K562 (cell line): Measurements from ENCODE around the gene PTPN12. TPM values are rescaled to one million over a fixed set of nuclear protein-coding genes. Genes with fewer than 3 reads are reported as not detected.

Experiments
- CREM ChIP-seq: IDR thresholded peaks from 2 replicates; pipeline ENCODE4 v1.6.1; 2014; ENCODE audit warnings: antibody characterized with exemption, low read depth
- CXXC5 ChIP-seq: fragments of 250-450 bp; sonication (Bioruptor Pico); IDR thresholded peaks from 2 replicates; pipeline ENCODE4 v1.8.0; 2022; ENCODE audit warnings: inconsistent platforms, mild to moderate bottlenecking, moderate library complexity
- DPF2 ChIP-seq: fragments of 450-650 bp; IDR thresholded peaks from 2 replicates; pipeline ENCODE4 v1.6.1; 2016
- ELF4 ChIP-seq: fragments of 450-650 bp; formaldehyde crosslinking; IDR thresholded peaks from 2 replicates; pipeline ENCODE4 v1.4.0; 2022; ENCODE audit warnings: missing genetic modification characterization
- FOS ChIP-seq: IDR thresholded peaks from 3 replicates; pipeline ENCODE4 v1.6.1; 2011; ENCODE audit not compliant: insufficient read length; ENCODE audit errors: extremely low read depth
- GATAD2A ChIP-seq: fragments of 450-650 bp; IDR thresholded peaks from 2 replicates; pipeline ENCODE4 v1.6.1; 2017
- ID3 ChIP-seq, 2 experiments: fragments of 250-450 bp in 1 of 2; fragments of 450-650 bp in 1 of 2; sonication (Bioruptor Pico) in 1 of 2; IDR thresholded peaks; 2 replicates each; pipeline versions ENCODE4 v1.6.1 to v1.8.0; 2016 to 2021; ENCODE audit warnings: mild to moderate bottlenecking in 2 of 2, moderate library complexity in 2 of 2, missing compliant biosample characterization in 1 of 2, missing genetic modification characterization in 1 of 2
- MEIS2 ChIP-seq: fragments of 450-650 bp; IDR thresholded peaks from 2 replicates; pipeline ENCODE4 v1.6.1; 2014; ENCODE audit warnings: mild to moderate bottlenecking; ENCODE audit not compliant: partially characterized antibody
- NCOA1 ChIP-seq: fragments of 450-650 bp; IDR thresholded peaks from 2 replicates; pipeline ENCODE4 v1.6.1; 2016; ENCODE audit warnings: low read depth
- NFXL1 ChIP-seq: fragments of 450-650 bp; formaldehyde crosslinking; IDR thresholded peaks from 2 replicates; pipeline ENCODE4 v1.4.0; 2021; ENCODE audit warnings: mild to moderate bottlenecking
- NFYB ChIP-seq: IDR thresholded peaks from 2 replicates; pipeline ENCODE4 v1.6.1; 2011; ENCODE audit warnings: mild to moderate bottlenecking, moderate library complexity; ENCODE audit not compliant: insufficient read length; ENCODE audit errors: extremely low read depth
- PML ChIP-seq: IDR thresholded peaks from 2 replicates; pipeline ENCODE4 v1.6.1; 2012; ENCODE audit warnings: low read length, inconsistent platforms
- POLR2H ChIP-seq: IDR thresholded peaks from 2 replicates; pipeline ENCODE4 v1.6.1; 2016; ENCODE audit warnings: missing genetic modification characterization, low read depth, mild to moderate bottlenecking, control low read depth, missing compliant biosample characterization, moderate library complexity
- SIN3A ChIP-seq, 2 experiments: fragments of 150-350 bp in 1 of 2; IDR thresholded peaks; 2 replicates each; pipeline ENCODE4 v1.6.1; 2011 to 2016; ENCODE audit warnings: borderline replicate concordance in 2 of 2, low read depth in 2 of 2, low read length in 2 of 2, mild to moderate bottlenecking in 2 of 2, moderate library complexity in 2 of 2; ENCODE audit not compliant: control insufficient read depth in 1 of 2
- SMARCA4 ChIP-seq: fragments of 450-650 bp; IDR thresholded peaks from 2 replicates; pipeline ENCODE4 v1.6.1; 2016
- TFAM ChIP-seq: fragments of 250-450 bp; sonication (Bioruptor Pico); conservative IDR thresholded peaks from 2 replicates; pipeline ENCODE4 v1.5.0; 2021; ENCODE audit warnings: mild to moderate bottlenecking, moderate library complexity
- TGIF2 ChIP-seq: sonication (generic); formaldehyde crosslinking; IDR thresholded peaks from 2 replicates; pipeline ENCODE4 v1.8.1; 2022; ENCODE audit warnings: mild to moderate bottlenecking, missing genetic modification reagents, moderate library complexity
- ZC3H4 ChIP-seq: sonication (generic); formaldehyde crosslinking; IDR thresholded peaks from 2 replicates; pipeline ENCODE4 v1.9.0; 2021; ENCODE audit warnings: missing genetic modification reagents, borderline replicate concordance
- ZFPM2 ChIP-seq: fragments of 250-450 bp; sonication (Bioruptor Pico); IDR thresholded peaks from 2 replicates; pipeline ENCODE4 v1.5.1; 2022; ENCODE audit warnings: mild to moderate bottlenecking
- ZNF253 ChIP-seq: fragments of 250-450 bp; sonication (Bioruptor Pico); conservative IDR thresholded peaks from 2 replicates; pipeline ENCODE4 v1.6.1; 2021; ENCODE audit warnings: mild to moderate bottlenecking
- ZNF436 ChIP-seq: fragments of 250-450, 450-650 bp; sonication (Bioruptor Pico); formaldehyde crosslinking; IDR thresholded peaks from 2 replicates; pipeline ENCODE4 v1.7.0; 2020; ENCODE audit warnings: mild to moderate bottlenecking
- ZNF79 ChIP-seq: fragments of 250-450 bp; sonication (Bioruptor Pico); IDR thresholded peaks from 2 replicates; pipeline ENCODE4 v1.4.0; 2020; ENCODE audit warnings: low read depth, mild to moderate bottlenecking, moderate library complexity
- polyA plus RNA-seq, 8 experiments: library from polyadenylated mRNA; depleted of rRNA in 4 of 8; stranded (reverse) in 5 of 8; unstranded in 3 of 8; fragments of >200 nt; fragmentation: Nextera tagmentation in 2 of 8; fragmentation: Illumina TruSeq in 1 of 8; extraction: Ambion mirVana in 2 of 8; extraction: Trizol in 1 of 8; gene quantifications; 2 replicates each; pipeline versions ENCODE4 v1.2.1 to v1.2.3, GENCODE V29; 2011 to 2014; ENCODE audit warnings: inconsistent platforms in 1 of 8, missing spikeins in 1 of 8
- total RNA-seq, 7 experiments: library from RNA; depleted of rRNA in 6 of 7; stranded (reverse); fragments of >200 nt in 6 of 7; fragmentation: Illumina TruSeq in 2 of 7; extraction: Trizol in 2 of 7; gene quantifications; 2 replicates each; pipeline versions ENCODE4 v1.2.1 to v1.2.3, GENCODE V29; 2011 to 2021; ENCODE audit warnings: low replicate concordance in 1 of 7
- TF ChIP-seq, protein P1 (sequence below): fragments of 250-450 bp; sonication (Bioruptor Pico); IDR thresholded peaks from 2 replicates; pipeline ENCODE4 v1.8.0; 2021; ENCODE audit warnings: borderline replicate concordance, mild to moderate bottlenecking, moderate library complexity; ENCODE audit not compliant: poor library complexity, severe bottlenecking
- TF ChIP-seq, protein P2 (sequence below): fragments of 450-650 bp; IDR thresholded peaks from 2 replicates; pipeline ENCODE4 v1.6.1; 2017; ENCODE audit warnings: antibody characterized with exemption, mild to moderate bottlenecking

The PTPN12 gene
- total and polyA plus RNA-seq, 9 of the 15 experiments (the other 6 are each of a cell fraction or from before 2014, with no cell fraction given): 15.3 to 79.8 (median 26.6) TPM

DNA sequence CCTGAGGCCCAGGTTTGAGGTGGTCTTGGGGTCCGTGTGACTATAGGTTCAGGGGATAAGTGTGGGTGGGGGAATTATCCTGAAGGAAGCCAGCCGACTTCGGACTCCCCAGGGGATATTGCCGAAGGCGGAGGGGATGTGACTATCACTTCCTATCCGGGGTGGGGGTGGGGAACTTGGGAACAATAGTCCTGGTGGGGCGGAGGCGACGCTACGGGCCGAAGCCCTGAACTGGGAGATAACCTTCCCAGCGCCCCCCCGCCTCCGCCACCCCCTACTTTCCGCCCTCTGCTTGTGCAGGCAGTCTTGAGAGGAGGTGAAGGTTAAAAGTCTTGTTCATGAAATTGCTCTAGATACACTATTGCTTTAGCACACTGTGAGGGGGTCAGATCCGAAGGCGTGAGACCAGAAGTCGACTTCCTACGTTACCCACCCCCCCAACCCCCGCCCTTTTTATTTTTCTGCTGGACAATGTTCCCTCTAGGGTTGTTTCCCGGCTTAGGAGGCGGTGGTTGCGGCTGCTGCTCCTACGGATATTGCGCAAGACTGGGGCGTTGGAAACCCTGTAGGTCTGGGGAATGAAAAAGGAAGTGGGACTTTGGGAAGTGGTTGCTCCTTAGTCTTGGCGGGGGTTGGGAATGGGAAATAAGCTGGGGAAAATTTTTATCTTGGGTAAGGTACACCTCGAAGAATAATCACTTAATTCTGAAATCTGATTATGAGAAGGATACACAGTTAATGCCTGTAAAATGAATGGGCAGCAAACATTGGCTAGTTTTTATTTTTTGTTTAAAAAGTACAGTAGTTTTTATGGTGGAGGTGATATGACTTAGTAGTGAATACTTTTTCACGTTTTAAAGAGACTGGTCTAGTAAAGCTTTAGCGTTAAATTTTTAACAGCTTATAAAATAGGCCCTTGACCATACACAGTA lies 1.5 kb downstream of the PTPN12 start (continued):
- no peak for TF ChIP-seq ZC3H4 (CRISPR knock-in tag)
- TF ChIP-seq CREM: peak; percentile 46; the same call in 1 of the 2 replicates
- TF ChIP-seq POLR2H (tag): peak; percentile 56; the same call in 1 of the 2 replicates
- TF ChIP-seq, protein P1, sequence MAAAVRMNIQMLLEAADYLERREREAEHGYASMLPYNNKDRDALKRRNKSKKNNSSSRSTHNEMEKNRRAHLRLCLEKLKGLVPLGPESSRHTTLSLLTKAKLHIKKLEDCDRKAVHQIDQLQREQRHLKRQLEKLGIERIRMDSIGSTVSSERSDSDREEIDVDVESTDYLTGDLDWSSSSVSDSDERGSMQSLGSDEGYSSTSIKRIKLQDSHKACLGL (CRISPR knock-in tag): no peak
- no peak for TF ChIP-seq NCOA1
- TF ChIP-seq, protein P2, sequence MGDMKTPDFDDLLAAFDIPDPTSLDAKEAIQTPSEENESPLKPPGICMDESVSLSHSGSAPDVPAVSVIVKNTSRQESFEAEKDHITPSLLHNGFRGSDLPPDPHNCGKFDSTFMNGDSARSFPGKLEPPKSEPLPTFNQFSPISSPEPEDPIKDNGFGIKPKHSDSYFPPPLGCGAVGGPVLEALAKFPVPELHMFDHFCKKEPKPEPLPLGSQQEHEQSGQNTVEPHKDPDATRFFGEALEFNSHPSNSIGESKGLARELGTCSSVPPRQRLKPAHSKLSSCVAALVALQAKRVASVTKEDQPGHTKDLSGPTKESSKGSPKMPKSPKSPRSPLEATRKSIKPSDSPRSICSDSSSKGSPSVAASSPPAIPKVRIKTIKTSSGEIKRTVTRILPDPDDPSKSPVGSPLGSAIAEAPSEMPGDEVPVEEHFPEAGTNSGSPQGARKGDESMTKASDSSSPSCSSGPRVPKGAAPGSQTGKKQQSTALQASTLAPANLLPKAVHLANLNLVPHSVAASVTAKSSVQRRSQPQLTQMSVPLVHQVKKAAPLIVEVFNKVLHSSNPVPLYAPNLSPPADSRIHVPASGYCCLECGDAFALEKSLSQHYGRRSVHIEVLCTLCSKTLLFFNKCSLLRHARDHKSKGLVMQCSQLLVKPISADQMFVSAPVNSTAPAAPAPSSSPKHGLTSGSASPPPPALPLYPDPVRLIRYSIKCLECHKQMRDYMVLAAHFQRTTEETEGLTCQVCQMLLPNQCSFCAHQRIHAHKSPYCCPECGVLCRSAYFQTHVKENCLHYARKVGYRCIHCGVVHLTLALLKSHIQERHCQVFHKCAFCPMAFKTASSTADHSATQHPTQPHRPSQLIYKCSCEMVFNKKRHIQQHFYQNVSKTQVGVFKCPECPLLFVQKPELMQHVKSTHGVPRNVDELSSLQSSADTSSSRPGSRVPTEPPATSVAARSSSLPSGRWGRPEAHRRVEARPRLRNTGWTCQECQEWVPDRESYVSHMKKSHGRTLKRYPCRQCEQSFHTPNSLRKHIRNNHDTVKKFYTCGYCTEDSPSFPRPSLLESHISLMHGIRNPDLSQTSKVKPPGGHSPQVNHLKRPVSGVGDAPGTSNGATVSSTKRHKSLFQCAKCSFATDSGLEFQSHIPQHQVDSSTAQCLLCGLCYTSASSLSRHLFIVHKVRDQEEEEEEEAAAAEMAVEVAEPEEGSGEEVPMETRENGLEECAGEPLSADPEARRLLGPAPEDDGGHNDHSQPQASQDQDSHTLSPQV: no peak
- 0 out of 4 replicates have a peak, but pooled peaks of 1 of the 2 experiments have one; percentile 9 for TF ChIP-seq SIN3A (IDR thresholded peaks at IDR 0.05; ENCODE audit: borderline replicate concordance in 2 of 2, control insufficient read depth in 1 of 2, low read depth in 2 of 2, low read length in 2 of 2)
- peak; percentile 66 for TF ChIP-seq SMARCA4
- TF ChIP-seq ZNF79 (CRISPR knock-in tag): no peak
- TF ChIP-seq ZNF253 (CRISPR knock-in tag): no peak
- no peak for TF ChIP-seq TGIF2 (CRISPR knock-in tag)
- TF ChIP-seq NFYB: no peak
- no peak for TF ChIP-seq ELF4
- no peak for TF ChIP-seq ID3 (CRISPR knock-in tag; IDR thresholded peaks at IDR 0.05)
- TF ChIP-seq ID3 (tag; IDR thresholded peaks at IDR 0.05): no peak
- peak; percentile 78 for TF ChIP-seq CXXC5 (CRISPR knock-in tag)
- peak; percentile 82 for TF ChIP-seq GATAD2A
- TF ChIP-seq ZFPM2 (CRISPR knock-in tag): no peak
- TF ChIP-seq FOS: no peak
- no peak for TF ChIP-seq NFXL1 (CRISPR knock-in tag)
- no peak for TF ChIP-seq ZNF436
- no peak for TF ChIP-seq MEIS2
- no peak for TF ChIP-seq TFAM
- 0 out of 2 replicates have a peak, but pooled peaks have one; percentile 16 for TF ChIP-seq PML
- peak; percentile 63 for TF ChIP-seq DPF2
